KG1 (cell line): ENCODE data around the gene EFEMP2.

Experiments used
- DNase-seq: peaks from one replicate; lab custom pipeline; 2025; lab: John Stamatoyannopoulos, UW

Gene EFEMP2

DNA sequence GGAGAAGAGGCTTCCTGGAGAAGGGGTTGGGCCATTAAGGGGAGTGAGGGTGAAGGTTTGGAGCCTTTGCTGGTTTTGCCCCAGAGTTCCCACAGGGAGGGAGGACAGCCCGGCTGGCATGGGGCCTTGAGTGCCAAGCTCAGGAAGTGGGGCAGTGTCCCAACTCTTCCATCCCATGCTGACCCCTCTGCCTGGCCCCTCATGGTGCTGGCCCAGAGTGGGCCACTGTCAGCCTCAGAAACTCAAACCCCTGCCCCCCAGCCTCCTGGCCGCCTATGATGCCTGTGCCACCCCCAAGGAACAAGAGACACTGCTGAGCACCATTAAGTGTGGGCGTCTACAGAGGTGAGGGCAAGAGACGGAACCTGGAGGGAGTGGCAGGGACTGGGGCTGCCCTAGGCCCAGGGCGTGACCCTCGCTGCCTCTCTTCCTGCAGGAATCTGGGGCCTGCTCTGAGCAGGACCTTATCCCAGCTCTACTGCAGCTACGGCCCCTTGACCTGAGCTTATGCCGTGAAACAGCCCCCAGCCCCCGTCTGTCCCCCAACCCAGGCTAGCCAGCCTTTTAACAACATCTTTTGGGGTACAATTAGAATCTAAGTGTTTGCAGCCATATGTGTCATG is 6.9 kb downstream of the EFEMP2 start:
- DNase-seq, result no peak

DNA sequence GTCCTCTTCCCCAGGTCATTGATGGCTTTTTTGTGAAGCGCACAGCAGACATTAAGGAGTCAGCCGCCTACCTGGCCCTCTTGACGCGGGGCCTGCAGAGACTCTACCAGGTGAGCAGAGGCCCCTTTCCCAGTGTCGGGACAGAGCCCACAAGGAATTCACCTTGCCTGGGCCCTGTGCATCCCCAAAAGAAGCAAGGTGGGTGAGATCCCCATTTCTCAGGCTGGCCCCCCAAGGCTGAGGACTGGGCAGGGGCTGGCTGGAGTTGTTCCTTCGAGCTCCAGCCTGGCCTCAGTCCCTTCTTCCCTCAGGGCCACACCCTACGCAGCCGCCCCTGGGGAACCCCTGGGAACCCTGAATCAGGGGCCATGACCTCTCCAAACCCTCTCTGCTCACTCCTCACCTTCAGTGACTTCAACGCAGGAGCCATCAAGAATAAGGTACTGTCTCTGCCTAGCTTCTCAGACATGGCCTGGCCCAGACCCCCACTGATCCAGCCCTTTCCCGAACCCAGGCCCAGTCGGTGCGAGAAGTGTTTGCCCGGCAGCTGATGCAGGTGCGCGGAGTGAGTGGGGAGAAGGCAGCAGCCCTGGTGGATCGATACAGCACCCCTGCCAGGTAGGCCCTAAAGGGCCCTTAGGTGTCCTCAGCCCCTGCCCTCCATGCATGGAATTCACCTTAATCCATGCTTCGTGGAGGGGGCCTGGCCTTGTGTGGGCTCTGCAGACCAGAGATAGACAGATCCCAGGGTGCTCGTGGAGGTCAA is 7.7 kb downstream of the EFEMP2 start:
- DNase-seq, result no peak

DNA sequence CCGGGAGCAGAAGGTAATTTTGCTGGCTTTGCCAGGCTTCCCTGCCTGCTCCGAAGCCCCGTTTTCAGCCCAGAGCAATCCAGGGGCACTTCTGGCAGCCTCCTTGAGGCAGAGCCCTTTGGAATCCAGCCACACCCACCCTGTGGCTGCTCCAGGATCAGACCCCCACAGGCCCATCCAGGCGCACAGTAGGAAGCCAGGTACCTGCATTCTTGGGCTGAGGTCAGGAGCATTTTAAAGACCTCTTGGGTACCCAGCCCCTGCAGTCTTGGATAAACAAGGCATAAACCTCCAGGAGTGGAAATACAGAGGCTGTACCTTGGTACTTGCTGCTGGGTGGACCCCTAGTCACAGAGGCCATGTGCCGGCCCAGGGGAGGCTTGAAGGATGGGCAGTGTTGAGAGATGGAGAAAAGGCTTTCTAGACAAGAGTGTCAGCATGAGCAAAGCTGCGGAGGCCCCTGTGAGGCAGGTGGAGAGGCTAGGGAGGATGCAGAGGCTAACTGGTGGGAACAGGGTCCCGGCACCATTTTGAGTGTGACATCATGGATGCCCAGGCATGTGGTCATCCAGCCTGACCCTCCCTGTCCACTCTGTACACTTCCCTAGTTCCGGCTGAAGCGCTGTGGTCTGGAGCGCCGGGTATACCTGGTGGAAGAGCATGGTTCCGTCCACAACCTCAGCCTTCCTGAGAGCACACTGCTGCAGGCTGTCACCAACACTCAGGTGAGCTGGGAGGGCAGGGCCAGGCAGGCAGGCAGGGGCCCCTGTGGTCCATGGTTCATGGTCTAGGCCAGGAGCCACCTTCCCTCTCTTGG is 8.5 kb downstream of the EFEMP2 start:
- no peak for DNase-seq

DNA sequence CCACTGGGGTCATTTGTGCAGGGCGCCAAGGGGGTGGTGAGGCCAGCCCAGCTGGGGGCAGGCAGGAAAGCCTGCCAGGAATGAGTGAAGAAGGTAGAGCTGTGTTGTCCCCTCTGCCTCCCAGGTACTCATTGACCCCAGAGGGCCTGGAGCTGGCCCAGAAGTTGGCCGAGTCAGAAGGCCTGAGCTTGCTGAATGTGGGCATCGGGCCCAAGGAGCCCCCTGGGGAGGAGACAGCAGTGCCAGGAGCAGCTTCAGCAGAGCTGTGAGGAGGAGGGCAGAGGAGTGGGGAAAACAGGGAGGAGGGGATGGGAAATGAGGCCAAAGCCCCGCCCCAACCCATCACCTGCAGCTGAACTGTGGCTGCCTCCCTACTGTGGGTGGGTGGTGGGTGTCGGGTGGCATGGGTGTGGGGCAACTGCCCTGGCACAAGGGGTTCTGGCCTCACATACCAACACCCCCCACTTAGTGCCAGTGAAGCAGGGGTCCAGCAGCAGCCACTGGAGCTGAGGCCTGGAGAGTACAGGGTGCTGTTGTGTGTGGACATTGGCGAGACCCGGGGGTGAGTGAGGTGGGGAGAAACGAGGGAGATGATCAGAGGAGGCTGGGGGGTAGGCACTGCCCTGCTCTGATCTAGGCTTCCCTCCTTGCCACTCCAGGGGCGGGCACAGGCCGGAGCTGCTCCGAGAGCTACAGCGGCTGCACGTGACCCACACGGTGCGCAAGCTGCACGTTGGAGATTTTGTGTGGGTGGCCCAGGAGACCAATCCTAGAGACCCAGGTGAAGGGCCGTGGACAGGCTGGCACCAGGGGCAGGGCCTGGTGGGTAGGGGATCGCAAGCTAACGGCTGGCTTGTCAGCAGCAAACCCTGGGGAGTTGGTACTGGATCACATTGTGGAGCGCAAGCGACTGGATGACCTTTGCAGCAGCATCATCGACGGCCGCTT is 9.4 kb downstream of the EFEMP2 start:
- DNase-seq, result no peak

DNA sequence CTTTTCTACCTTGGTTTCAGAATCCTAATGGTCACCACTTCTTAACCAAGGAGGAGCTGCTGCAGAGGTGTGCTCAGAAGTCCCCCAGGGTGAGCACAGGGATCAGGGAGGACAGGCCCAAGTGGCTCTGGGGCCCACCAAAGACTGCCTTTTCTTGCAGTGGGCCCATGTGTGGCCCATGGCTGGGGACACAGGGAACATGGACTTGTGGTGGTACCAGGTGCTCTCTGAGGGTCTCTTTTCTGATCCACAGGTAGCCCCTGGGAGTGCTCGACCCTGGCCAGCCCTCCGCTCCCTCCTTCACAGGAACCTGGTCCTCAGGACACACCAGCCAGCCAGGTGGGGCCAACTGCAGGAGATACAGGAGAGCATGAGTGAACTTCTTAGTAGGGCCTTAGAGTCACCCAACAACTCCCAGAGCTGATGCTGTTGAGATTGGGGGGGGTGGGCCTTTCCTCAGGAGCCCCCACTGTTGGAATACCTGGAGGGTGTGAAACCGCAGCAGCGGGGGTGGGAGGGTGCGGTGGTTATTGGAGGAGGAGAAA is 10.3 kb downstream of the EFEMP2 start:
- no peak for DNase-seq

DNA sequence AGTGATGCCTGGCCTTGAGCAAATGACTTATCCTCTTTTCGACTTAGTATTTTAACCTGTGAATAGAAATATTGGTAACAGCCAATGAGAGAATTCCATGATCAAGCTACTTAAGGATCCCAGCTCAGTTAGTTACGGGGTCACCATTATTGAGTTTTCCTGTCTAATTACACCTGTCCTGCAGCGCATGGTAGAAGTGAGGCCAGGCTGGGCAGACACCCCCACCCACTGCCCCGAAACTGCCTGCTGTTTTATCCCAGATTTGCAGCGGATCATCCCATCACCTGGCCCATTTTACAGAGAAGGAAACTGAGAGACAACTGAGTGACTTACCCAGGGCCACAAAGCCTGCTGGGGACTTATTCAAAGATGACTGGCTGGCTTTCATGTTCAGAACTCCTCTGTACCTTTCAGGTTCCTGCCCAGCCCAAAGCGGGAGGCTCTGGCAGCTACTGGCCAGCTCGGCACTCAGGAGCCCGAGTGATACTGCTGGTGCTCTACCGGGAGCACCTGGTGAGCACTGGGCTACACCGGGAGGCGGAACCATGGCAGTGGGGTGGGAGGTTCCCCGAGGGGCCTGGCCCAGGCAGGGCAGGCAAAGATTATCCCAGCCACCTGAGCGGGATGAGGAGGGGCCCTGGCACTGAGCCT is 10.9 kb downstream of the EFEMP2 start:
- no peak for DNase-seq

DNA sequence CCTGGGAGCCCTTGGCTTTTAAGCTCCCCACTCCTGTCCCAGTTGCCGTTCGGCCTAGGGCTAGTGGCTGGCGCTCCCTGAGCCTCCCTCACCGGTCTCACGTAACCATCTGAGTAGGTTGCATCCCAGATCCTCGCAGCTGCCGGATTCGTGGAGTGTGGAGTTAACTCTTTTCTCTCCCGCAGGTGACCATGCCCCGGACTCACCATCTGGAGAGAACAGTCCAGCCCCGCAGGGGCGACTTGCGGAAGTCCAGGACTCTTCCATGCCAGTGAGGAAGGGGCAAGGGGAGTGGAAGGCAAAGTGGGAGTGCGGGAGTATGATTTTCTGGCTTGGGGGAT is 11.5 kb downstream of the EFEMP2 start:
- no peak for DNase-seq

DNA sequence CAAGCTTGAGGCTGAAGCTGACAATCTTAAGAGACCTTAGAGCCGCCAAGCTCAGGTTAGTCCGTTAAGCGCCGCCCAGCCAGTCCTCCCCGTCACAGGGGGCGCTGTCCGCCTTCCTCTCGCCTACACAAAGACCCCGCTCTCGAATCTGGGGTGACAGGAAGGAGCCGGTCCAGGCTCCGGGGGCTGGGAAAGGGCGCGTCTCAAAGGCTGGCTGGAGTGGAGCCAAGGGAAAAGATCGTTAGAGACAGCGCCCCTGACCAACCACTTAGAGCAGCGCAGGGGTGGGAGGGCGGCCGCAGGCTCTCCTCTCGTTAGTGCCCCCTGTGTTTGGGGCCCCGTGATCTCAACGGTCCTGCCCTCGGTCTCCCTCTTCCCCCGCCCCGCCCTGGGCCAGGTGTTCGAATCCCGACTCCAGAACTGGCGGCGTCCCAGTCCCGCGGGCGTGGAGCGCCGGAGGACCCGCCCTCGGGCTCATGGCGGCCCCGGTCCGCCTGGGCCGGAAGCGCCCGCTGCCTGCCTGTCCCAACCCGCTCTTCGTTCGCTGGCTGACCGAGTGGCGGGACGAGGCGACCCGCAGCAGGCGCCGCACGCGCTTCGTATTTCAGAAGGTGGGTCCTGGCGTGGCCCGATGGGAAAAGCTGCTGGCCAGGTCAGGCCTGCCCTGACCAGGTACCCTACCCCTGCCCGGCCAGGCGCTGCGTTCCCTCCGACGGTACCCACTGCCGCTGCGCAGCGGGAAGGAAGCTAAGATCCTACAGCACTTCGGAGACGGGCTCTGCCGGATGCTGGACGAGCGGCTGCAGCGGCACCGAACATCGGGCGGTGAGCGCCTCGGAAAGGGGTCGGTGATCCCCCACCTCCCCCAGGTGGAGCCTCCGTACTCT is 12.1 kb downstream of the EFEMP2 start, which contains the start of gene MUS81:
Gene MUS81, plus strand, starts transcription at position 156 of the 887 bp plus-strand sequence. Its CDS starts 321 bp downstream, at position 477.
- DNase-seq, result peak; percentile 99

DNA sequence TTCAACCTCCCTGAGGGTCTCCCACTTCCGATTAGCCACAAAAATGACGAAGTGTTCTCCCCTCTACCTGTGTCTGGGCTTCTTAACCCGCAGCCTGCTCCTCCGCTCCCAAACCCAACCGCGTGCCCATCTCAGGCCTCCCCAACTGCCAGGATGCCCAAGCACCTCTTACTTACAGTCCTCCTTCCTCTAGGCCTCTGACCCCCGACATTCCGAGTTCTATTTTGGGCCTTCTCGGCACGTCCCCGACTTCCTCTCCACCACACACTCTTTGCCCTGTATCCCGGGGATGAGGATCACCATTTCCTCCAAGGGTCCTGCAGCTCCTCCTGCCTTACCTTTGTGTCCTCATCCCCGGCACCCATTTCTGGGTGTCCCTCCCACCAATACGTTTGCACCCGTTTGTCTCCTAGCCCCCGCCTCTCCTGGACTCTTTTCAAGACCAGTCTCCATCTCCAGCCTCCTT is 12.8 kb downstream of the EFEMP2 start:
- no peak for DNase-seq

DNA sequence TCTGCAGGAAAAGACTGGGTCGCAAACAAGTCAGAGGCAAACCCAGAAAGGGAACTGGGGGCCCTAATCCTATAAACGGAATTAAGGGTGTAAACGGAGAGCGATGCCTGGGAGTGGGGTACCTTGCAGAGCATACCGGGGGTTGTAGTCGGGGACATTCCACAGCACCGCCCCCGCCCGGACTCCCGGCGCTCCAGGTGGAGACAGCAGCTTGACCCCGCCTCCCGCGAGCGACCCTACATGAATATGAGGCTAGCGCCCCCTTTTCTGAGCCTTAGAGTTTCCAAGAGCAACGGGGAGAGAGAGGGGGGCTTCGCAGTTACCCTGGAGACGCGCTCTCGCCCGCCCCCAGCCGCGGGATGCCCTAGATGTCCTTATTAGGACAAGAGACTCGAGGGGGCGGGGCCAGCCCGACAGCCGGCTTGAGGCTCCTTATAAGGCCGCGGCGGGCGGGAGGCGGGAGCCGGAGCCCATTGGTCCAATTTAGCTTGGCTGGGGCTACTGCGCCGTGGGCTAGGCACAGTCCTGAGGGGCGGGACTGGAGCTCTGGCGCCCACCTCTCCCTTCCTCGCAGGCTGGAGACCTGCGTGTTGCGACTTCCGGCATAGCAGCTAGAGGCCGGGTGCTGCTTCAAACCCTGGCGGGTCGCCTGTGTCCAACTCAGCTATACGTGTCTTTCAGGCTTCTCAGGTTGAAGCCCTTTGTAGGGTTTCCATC is 13.3 kb downstream of the EFEMP2 start:
- peak; percentile 100 for DNase-seq

DNA sequence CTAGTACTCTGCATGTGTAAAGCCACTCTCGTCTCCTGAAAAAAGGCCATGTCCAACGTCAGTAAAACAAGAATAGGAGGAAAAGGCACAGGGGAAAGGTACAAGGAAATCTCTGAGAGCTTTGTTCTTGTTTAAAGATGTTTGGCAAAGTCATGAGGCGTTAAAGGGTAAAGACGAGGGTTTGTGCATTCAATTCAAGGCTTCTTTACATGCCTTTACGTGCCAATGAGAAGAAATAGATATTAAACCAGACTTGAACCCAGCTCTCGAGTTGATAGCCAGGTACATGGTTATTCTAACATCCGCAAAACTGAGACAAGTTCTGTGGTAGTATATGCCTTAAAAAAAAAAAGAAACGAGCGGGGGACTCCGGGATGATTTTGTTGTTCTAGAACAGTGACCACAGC is 13.9 kb downstream of the EFEMP2 start:
- DNase-seq, result peak; percentile 92

DNA sequence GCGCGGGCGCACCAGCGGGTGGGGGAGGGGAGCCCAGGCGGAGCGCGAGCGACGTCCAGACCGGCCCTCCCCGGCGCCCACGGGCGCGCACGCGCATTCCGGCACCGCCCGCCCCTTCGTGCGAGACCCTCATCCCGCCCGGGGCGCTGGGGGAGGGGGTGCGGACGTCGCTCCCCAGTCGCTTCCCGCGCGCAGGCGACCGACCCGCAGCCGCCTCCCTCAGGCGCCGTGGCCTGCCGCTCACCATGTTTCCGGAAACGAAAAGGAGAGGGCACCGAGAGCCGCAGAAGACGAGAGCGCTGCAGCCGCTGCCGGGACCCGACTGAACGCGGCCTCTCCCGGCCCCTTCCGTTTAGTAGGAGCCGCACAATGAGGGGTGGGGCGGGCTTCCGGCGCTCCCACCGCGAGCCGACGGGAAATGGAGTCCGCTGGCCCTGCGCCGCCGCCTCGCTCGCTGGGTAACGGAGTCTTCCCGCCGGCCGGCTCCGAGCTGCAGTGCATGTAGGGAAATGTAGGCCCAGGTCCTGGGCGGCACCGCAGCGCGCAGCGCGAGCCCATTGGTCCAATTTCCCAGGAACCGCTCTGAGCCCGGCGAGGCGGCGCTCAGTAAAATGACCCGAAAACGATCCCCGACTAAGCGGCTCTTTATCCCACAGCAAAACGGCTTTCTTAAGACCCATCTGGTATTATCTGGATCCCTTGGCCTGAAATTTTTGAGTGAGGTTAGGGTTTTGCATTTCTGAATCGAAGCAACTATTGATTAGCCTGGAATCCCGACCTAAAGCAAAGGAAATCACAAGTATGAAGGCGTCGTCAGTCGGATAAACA is 14.5 kb downstream of the EFEMP2 start, which contains the start of gene CFL1:
Gene CFL1, minus strand, starts transcription at position 328 of the 828 bp plus-strand sequence. Its CDS starts 81 bp downstream, at position 247.
- DNase-seq, result peak; percentile 99

DNA sequence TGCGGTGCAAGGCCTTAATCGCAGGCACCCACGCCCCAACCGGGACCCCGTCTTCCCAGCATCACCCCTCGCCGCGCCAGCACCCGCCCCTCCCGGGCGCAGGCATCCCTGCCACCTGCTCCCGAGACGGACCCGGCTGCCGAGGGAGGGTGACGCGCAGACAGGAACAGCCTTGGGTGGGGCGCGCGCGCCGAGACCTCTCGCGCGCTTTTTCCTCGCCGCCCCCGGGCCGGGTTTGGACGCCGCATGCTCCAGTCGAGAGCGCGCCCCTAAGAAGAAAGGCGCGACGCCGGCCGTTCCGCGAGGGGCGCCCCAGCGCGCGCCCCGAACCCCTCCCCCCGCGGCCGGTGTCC is 15.1 kb downstream of the EFEMP2 start:
- no peak for DNase-seq

DNA sequence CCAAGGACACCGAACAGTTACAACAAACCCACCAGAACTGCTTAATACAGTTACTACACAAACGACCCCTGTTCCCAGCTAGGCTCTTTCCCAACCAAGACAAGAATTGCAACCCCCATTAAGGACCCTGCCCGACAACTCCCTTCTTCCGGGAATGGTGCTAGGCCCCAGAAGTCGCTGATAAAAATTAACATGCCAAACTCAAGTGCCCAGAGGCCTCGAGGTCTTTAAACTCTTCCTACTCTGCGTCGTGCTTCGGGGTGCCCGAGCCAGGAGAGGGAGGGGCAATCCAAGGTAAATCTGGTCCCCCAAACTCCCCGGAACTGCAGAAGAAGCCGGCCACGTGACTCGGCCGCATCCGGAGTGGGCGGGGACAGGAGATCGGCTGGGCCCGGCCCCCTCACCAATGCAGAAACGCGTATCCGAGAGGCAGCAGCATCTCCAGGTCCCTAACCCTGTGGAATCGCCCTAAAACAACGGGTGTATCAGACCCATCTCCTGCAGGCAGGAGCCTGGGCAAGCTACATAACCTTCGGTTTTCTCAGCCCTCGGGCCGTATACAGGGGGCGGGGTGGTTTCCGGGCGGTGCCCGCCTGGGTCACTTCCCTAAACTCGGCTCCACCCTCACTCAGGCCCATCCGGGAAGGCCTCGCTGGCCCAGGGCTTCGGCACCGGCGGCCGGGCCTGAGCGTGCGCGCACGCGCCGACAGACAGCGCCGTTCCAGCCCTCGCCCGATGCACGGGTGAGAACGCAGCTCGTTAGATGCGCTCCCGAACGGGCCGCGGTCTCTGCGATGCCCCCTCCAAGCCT is 15.7 kb downstream of the EFEMP2 start:
- peak; percentile 74 for DNase-seq

DNA sequence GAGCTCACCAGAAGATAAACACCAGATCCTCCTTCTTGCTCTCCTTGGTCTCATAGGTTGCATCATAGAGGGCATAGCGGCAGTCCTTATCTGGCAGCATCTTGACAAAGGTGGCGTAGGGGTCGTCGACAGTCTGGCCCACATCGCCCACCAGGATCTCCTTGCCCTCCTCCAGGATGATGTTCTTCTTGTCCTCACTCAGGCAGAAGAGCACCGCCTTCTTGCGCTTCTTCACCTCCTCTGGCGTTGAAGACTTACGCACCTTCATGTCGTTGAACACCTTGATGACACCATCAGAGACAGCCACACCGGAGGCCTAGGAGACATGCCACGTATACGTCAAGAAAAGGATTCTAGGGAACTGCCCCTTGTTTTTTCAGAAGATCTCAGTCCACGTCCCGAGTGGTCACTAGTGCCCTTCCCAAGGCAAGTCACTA is 16.7 kb downstream of the EFEMP2 start:
- no peak for DNase-seq

DNA sequence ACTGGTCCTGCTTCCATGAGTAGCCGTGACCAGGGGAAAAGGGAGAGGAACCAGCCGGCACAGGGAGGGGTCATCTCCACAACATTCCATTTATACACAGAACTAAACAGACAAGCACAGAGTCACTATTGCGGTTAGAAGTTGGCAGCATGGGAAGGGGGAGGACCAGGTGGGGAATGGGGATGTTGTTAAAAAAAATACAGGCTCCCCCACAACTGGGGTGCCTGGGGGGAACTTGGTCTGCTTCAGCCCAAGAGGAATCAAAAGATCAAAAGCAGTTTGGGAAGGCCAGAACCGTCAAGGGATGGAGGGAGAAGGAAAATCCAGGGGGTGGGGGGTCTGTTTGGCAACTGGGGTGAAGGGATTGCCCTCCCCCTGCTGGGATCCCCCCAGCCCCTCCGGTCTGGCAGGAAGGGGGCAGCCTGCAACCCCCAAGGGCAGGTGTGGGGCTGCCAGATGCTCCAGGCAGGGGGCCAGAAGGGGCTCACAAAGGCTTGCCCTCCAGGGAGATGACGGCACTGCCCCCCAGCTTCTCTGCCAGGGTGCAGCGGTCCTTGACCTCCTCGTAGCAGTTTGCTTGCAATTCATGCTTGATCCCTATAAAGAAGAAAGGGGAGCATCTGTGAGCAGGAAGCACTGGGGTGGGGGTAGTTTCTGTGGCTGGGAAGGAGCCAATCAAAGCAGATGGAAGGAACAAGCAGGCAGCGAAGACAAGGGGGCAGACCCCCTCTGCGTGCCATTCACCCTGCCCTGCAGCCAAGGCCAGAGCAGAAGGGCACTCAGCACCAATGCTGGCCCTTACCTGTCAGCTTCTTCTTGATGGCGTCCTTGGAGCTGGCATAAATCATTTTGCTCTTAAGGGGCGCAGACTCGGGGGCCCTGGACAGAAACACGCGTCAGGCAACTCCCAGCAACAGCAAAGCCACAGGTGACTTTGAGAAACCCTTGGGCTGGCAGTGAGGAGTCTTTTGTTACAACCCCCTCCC is 17.5 kb downstream of the EFEMP2 start:
- no peak for DNase-seq
